NCI-H748 (cell line): Measurements from ENCODE around the gene MPEG1.

Source experiments
- DNase-seq: peaks from one replicate; lab custom pipeline; 2025; ENCODE audit not compliant: unreplicated experiment; lab: John Stamatoyannopoulos, UW

Gene MPEG1

DNA sequence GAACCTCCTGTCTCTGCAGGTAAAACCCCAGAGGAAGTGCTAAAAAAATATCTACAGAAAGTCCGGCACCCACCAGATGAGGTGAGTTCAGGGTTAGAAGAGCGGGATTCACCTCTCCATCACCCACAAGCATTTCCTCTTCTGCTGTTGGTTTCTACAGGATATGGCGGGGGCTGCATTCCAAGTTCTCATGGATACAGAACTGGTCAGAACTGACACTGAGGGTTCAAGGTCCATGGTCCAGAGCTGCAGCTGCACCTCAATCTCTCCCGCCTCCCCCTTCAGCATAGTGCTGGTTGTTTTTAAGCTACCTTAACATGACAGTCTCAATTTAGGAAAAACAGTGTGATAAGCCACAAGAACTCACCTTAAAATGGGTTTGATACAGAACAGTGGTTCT lies 21.6 kb downstream of the MPEG1 start:
- no peak for DNase-seq

GRCh38 chr11:59189986-59190385 lies 22.7 kb downstream of the MPEG1 start:
- DNase-seq = no peak

DNA sequence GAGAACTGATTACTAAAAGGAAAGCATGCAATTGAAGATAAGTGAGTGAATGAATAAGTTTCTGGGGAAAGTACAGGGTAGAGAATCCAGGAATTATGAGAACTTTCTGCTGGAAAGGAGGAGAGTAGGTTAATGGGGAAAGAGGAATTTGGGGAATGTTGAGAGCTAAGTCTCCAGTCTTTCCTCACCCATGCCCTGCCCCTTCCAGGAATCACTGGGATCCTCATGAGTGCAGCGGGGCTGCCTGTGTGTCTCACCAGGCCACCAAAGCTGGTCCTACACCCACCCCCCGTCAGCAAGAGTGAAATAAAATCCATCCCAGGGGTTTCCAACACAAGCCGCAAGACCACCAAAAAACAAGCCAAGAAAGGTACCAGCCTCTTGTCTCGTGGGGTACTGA lies 23.8 kb downstream of the MPEG1 start:
- no peak for DNase-seq

DNA sequence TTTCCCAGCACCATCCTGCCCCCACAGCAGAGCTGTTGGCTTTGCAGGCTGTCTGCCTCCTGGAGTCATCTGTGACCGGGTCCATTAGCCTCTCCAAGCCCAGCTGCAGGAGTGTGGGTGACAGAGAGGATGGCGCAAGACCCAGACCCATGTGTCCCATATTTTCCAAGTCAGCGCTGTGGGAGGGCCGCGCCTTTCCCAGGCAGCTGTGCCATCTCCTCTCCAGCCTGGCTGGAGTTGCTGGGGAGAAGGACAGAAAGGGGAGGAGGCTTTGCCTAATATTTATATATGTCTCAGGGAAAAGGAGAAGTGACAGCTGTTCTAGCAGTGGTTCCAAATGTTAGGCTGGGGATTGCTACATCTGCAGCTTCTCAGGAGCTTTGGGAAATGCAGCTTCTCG lies 25.1 kb downstream of the MPEG1 start:
- DNase-seq = no peak

DNA sequence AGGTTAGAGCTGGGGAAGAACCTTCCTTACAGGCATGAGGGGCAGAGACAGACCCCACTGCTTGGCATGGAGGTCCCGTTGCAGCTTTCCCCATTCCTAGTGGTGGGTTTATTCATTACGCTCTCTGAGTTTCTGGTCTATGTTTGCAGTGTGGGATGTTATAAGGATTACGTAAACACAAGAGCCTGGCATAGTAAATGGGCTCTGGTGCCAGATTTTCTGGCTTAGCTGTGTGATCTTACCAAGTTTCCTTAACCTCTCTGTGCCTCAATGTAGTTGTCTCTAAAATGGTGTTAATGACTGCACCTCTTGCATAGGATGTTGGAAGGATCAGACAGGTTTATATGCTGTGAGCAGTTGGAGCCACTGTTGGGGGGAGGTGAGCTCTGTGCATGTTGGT lies 25.7 kb downstream of the MPEG1 start:
- no peak for DNase-seq

DNA sequence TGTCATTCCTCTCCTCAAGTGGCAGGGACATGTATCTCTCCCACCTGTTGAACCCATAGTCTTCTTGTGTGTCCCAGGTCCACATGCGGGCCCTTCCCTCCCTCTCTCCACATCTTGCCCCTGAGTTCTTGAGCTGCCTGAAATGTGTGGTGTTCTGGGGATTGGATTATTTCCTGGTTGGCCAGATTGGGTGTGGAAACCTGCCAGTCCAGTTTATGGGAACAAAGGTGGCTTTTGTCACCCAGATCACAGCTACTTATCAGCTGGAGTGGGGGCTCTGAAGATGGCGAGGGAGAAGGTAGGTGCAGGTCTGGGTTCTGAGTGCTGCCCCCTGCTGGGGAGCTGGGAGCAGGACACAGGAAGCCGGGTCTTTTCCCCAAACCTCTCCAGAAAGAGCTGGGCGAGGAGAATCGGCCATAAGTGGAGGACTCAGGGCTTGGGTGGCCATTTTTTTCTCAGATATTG lies 26.6 kb downstream of the MPEG1 start:
- peak; percentile 62 for DNase-seq

- no peak for DNase-seq
These were observed 27.3 kb downstream of the MPEG1 start for GRCh38 chr11:59185386-59185945.

DNA sequence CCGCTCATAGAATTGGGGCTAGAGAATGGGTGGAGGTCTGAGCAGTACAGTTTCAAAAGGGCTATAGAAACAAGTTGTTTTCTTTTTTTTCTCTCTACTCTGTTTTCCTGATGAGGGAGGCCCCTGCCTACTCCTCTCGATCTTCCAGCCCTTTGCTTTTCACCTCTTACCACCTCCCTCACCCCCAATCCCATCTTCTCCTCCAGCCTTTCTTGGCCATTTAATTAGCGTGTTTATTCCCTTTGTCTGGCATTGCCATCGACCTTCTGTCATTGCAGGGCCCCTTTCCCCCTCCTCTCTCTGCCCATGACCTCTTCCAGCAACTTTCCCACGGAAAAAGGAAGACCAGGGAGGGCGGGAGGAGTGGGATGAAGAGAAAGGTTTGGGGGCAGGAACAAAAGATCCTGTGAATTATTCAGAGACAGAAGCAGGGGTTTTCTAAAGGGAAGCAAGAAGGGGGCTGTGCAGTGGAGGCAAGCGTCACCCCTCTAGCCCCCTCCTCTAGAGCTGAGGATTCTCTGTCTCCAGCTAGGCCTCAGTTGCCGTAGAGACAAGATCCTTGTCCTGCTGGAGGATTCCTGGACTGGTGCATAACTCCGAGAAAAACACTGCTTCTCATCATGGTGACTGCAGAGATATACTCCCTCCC lies 27.9 kb downstream of the MPEG1 start:
- DNase-seq = no peak

DNA sequence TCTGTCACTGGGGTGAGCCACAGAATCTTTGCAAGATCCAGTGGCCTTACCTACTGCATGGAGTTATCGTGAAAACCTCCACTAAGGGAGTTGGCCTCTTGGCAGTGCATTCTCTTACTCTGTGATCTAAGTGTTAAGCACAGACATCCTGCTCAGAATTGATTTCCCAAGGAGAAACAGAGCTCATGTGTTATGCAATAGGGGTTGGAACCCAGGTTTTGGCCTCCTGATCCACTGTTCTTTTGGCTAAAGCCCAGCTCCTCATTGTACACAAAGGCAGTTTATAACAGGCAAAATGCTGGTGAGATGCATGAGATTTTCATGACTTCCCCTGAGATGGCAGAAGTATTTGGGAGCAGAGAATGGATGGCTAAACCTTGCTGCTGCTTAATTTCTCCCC lies 29.0 kb downstream of the MPEG1 start:
- DNase-seq = no peak

- no peak for DNase-seq
These were observed 30.1 kb downstream of the MPEG1 start for GRCh38 chr11:59182457-59183151.

DNA sequence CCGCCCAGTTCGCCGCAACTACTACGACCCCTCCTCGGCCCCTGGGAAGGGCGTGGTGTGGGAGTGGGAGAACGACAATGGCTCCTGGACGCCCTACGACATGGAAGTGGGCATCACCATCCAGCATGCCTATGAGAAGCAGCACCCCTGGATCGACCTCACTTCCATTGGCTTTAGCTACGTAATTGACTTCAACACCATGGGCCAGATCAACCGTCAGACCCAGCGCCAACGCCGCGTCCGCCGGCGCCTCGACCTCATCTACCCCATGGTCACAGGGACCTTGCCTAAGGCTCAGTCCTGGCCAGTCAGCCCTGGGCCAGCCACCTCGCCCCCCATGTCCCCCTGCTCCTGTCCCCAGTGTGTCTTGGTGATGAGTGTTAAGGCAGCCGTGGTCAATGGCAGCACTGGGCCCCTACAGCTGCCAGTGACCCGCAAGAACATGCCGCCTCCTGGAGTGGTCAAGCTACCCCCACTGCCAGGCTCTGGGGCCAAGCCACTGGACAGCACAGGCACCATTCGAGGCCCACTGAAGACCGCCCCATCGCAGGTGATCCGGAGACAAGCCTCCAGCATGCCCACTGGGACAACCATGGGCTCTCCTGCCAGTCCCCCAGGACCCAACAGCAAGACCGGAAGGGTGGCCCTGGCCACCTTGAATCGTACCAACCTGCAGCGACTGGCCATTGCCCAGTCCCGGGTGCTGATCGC lies 30.8 kb downstream of the MPEG1 start:
- no peak for DNase-seq

DNA sequence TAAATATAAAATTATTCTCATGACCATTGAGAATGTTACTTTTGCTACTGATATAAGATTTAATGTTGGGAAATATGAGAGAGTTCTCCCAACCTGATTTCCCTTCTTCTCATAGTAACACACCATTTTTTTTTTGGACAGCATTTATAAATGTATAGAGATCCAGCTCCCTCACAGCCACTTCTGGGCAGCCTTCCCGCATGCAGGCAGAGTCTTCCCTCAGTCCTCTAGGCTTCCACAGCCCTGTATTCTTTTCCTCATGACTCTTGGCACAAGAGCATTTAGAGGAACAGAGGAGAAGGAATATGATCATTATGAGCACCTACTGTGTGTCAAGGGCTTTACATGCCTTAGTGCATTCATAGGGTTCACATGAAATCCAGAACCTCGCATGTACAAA lies 31.8 kb downstream of the MPEG1 start:
- no peak for DNase-seq

GRCh38 chr11:59180168-59180776 lies 32.5 kb downstream of the MPEG1 start:
- DNase-seq = no peak

DNA sequence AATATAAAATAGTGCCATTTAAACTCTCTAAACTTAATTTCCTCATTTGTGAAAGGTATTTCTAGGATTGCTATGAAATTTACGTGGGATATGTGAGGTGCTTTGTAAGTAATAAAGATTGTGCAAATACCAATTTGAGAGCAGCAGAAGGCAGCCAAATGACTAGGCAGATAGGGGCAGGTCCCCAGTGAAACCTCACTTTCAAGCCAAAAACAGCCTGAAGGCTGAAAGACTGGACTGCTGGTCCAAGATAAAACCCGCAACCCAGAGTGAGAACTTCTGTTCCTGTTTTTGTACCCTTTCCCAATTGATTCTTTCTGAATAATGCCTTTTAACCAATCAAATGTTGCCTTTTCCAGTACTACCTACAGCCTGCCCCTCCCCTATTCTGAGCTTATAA lies 33.6 kb downstream of the MPEG1 start:
- no peak for DNase-seq

DNA sequence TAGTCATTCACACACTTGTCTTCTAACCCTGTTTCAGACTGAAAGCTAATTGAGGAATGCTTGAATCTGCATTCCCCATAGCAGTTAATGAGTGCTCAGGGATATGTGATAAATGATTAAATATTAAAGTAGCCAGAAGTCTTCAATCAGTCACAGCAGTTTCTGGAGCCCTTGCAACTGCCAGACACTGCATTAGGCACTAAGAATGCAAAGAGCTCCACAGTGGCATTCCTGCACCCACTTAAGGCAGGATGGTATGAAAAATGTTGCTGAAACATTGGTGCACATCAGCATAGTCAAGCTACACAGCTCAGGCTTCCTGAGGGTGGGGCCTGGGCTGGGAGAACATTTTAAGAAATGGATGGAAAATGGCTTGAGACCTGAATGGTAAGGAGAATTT lies 34.3 kb downstream of the MPEG1 start:
- no peak for DNase-seq

- DNase-seq = no peak
These were observed 36.4 kb downstream of the MPEG1 start for GRCh38 chr11:59176330-59176729.

DNA sequence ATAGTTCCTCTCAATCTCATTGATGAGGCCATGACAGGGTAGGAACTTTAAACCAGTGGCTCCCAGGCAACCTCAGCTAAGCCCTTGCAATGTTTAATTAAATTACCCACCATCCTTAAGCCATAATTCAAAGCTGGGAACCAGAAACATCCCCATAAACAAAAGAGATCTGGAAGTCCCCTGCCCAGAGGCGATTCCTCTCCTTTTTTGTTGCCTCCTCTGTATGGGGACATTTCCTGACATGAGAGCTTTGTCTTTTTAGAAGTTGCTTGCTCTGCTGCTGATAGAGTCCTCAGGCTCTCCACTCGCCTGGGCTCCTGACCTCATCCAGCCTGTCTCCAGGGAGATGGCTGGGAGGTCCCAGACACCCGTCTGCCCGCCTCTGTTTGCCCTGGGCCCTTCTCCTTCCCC lies 37.6 kb downstream of the MPEG1 start:
- no peak for DNase-seq

DNA sequence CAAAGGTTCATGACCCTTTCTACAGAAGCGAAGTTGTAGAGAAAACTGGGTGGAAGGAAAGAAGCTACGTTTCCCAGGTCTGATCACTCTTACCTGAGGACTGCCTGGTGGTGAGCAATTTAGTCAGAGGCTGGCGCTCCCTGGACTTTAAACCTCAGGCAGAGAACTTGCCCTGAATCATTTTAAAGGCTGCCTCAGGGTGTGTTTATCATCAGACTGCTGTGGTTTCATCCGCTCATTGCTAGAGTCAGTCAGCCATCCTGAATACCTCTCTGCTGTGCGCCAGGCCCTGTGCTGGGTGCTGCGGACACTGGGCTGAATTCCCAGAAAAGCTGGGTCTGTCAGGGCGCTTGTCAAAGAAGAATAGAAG lies 38.1 kb downstream of the MPEG1 start:
- no peak for DNase-seq

GRCh38 chr11:59173964-59174663 lies 38.6 kb downstream of the MPEG1 start:
- DNase-seq = no peak

DNA sequence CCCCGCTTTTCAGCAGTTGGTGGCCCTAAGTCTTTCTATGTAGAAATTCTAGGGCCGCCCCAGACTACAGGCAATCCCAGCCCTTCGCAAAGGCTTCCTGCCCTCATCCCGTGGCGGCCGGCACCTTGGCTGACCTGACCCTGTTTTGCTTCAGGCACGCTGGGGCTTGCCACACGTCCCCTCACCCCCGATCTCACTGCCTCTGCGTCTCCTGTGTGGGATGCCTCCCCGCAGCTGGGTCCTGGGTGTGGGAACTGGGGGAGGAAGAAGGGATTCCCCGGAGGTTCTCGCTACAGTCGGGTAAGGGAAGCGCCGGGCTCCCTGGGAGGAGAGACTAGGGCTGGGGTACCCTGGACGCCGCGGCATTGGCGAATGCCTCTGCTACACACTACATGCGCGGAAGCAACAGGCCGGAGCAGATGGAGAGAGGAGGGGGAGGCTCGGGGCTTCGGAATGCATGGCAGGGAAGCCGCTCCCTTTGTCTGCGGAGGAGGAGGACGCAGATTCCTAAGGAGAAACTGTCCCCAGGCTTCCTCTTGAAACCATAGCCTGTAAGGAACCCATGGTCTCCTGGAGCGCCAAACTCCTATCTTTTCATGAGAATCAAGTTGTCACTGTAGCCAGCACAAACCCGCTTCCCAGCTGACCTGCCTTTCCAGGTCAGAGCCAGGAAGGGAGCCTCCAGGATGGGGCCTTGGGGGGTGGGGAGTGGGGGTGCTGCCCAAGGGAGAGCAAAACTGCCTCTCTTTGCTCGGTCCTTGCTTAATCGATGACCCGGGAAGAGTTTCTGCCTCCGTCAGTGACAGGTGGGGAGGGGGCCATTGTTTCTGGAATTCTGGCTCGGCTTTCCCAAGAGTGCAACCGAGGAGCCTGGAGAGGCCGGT lies 39.4 kb downstream of the MPEG1 start:
- DNase-seq = peak; percentile 40
